Karpas-422 (cell line): Measurements from ENCODE around the gene MYBL2. TPM values are rescaled to one million over a fixed set of nuclear protein-coding genes. Genes with fewer than 3 reads are reported as not detected.
"Not testable (repeated sequence)": the region's sequence is repeated elsewhere in the genome, so short reads cannot be mapped to it uniquely, and the experiment has no call there.

Source experiments
- DNase-seq: peaks from one replicate; pipeline ENCODE4 v3.0.0-alpha.2; 2015
- H2AFZ ChIP-seq: fragments of 200-600 bp; sonication (generic); 2 replicates; pipeline ENCODE4 v1.6.1; 2014; ENCODE audit warnings: antibody characterized with exemption, low read length, mixed read lengths
- H3K27ac ChIP-seq: fragments of 200-600 bp; sonication (generic); 2 replicates; pipeline ENCODE4 v1.5.1; 2014; ENCODE audit warnings: mild to moderate bottlenecking, low read length, moderate library complexity
- H3K27me3 ChIP-seq: fragments of 200-600 bp; sonication (generic); 2 replicates; pipeline ENCODE4 v1.6.1; 2014; ENCODE audit warnings: low read length, mixed read lengths
- H3K36me3 ChIP-seq: fragments of 200-600 bp; sonication (generic); 2 replicates; pipeline ENCODE4 v1.6.1; 2014; ENCODE audit warnings: low read length, mixed read lengths; ENCODE audit not compliant: insufficient read depth
- H3K4me1 ChIP-seq: fragments of 200-600 bp; sonication (generic); 2 replicates; pipeline ENCODE4 v1.6.1; 2014; ENCODE audit warnings: mild to moderate bottlenecking, low read length, mixed read lengths
- H3K4me2 ChIP-seq: fragments of 200-600 bp; sonication (generic); 2 replicates; pipeline ENCODE4 v1.6.1; 2014; ENCODE audit warnings: low read length, low read depth, mild to moderate bottlenecking; ENCODE audit not compliant: poor library complexity, severe bottlenecking
- H3K4me3 ChIP-seq: fragments of 200-600 bp; sonication (generic); 2 replicates; pipeline ENCODE4 v1.5.1; 2014; ENCODE audit warnings: mild to moderate bottlenecking, antibody characterized with exemption, low read length, mixed read lengths
- H3K79me2 ChIP-seq: fragments of 200-600 bp; sonication (generic); 2 replicates; pipeline ENCODE4 v1.6.1; 2014; ENCODE audit warnings: mild to moderate bottlenecking, low read length, mixed read lengths
- H3K9ac ChIP-seq: fragments of 200-600 bp; sonication (generic); 2 replicates; pipeline ENCODE4 v1.6.0; 2014; ENCODE audit warnings: low read length
- H3K9me2 ChIP-seq: fragments of 200-600 bp; sonication (generic), shearing (Covaris generic); replicated peaks from 2 replicates; pipeline ENCODE4 v1.6.0; 2014; ENCODE audit warnings: mild to moderate bottlenecking, low read length, moderate library complexity; ENCODE audit not compliant: insufficient read depth
- H3K9me3 ChIP-seq: fragments of 300-700, 200-600 bp; sonication (generic); 2 replicates; pipeline ENCODE4 v1.6.1; 2014; ENCODE audit warnings: low read length, mixed read lengths
- H4K20me1 ChIP-seq: fragments of 200-600 bp; sonication (generic); 2 replicates; pipeline ENCODE4 v1.6.1; 2014; ENCODE audit warnings: mild to moderate bottlenecking, antibody characterized with exemption, low read length, low read depth; ENCODE audit not compliant: insufficient read depth
- total RNA-seq: library from RNA; depleted of rRNA; stranded (reverse); fragments of >200 nt; shearing (Covaris generic); gene quantifications from 2 replicates; pipeline ENCODE4 v1.2.3, GENCODE V29; 2014; ENCODE audit warnings: low replicate concordance

Gene MYBL2
- total RNA-seq, 1 experiment from 2014 or later, result 18.2 TPM

DNA sequence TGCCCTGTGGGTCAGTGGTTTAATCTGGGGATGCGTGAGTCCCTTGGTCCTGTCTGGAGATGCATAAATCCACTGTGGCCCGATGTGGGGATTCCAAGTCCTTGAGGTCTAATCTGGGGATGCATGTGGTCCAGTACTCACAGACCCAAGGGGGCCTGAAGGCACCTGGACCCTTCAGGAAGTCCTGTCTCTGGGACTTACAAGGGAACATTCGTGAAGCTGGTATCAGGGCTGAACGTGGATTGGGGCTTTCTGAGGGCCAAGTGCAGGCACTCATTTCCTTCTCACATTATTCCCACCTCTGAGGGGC is 85.1 kb downstream of the MYBL2 start:
- H3K4me2 ChIP-seq, result no peak overlapping the region
- peaks cover 29% of the 10 kb centered on the region for H3K4me1 ChIP-seq
- H3K27me3 ChIP-seq, result no peaks in the 10 kb centered on the region
- no peaks in the 10 kb centered on the region for H3K9me2 ChIP-seq
- H3K27ac ChIP-seq, result no peak overlapping the region
- H4K20me1 ChIP-seq, result no peaks in the 10 kb centered on the region
- DNase-seq, result no peak
- H3K36me3 ChIP-seq, result no peaks in the 10 kb centered on the region
- no peak overlapping the region for H3K4me3 ChIP-seq
- H2AFZ ChIP-seq, result no peak overlapping the region; the same call in 1 of the 2 replicates
- no peak overlapping the region for H3K9ac ChIP-seq
- no peaks in the 10 kb centered on the region for H3K9me3 ChIP-seq
- H3K79me2 ChIP-seq, result no peaks in the 10 kb centered on the region

DNA sequence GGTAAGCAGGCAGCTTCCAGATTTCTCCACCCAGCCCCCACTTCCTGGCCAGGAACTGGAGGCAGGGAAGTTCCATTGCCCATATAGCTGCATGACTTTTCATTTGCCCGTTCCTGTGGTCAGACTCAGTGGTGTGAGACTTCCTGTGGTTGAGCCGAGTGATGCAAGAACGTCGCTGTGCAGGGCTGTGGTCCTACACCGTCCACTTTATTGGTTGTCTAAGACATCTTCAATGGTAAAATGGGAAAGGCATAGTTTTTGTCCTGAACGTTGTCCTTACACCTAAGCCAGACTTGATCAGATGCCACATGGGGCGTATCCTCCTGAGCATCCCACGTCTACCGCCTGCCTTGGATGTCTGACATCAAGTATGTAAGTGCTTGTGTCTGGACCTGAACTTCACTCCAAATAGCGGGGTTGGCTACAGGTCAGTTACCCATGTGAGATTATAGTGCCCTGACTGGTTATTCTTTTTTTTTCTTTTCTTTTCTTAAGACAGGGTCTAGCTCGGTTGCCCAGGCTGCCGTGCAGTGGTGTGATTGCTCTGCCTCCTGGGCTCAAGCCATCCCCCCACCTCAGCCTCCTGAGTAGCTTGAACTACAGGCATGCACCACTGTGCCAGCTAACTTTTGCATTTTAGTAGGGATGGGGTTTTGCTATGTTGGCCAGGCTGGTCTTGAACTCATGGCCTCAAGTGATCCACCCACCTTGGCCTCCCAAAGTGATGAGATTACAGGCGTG is 85.8 kb downstream of the MYBL2 start:
- H3K9ac ChIP-seq, result peak overlapping the region; percentile 25; the same call in 1 of the 2 replicates
- no peak for DNase-seq
- H3K9me3 ChIP-seq, result no peaks in the 10 kb centered on the region
- H3K36me3 ChIP-seq, result no peaks in the 10 kb centered on the region
- H3K27ac ChIP-seq, result no peak overlapping the region
- H3K4me2 ChIP-seq, result no peak overlapping the region
- no peaks in the 10 kb centered on the region for H4K20me1 ChIP-seq
- peaks cover 29% of the 10 kb centered on the region for H3K4me1 ChIP-seq
- no peaks in the 10 kb centered on the region for H3K79me2 ChIP-seq
- no peaks in the 10 kb centered on the region for H3K9me2 ChIP-seq
- H2AFZ ChIP-seq, result no peak overlapping the region; the same call in 1 of the 2 replicates
- H3K4me3 ChIP-seq, result no peak overlapping the region
- H3K27me3 ChIP-seq, result no peaks in the 10 kb centered on the region

DNA sequence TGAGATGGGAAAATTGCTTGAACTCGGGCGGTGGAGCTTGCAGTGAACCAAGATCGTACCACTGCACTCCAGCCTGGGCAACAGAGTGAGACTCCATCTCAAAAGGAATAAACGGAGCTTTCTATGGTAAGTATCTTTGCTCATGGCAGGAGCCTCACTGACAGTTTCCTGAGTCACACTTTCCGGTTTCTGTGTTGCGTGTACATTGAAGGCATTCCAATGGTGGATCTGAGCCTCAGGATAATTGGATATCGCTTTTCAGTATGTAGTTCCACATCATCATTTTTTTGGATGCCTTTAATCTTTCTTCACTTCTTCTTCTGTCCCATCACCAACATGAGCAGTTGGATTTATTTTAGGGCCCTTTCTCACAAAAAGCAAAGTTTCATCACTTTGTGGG is 88.5 kb downstream of the MYBL2 start:
- no peaks in the 10 kb centered on the region for H4K20me1 ChIP-seq

DNA sequence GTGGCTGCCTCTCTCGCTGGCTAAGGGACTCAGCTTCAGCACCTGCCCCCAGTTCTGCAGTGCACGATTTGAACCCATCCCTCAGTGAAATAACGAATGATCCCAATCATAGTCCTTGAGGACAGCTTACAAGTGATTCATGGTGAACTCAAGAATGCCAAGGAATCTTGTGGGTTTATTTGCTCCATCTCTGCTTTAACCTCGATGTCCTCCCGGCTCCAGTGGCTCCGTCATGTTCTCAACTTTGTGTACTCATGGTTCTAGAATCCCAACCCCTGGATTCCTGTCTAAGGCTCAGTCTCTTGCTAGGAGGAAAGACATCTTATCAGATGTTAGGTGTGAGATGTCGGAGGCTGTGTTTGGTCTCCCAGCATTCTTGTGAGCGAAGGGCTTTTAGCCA is 88.9 kb downstream of the MYBL2 start:
- Histone ChIP-seq H4K20me1 (no peaks in the 10 kb centered on the region), H3K9me2 (no peaks in the 10 kb centered on the region), H3K4me1 (peaks cover 20% of the 10 kb centered on the region), H3K36me3 (no peaks in the 10 kb centered on the region), H3K27ac (no peak overlapping the region), H2AFZ (no peak overlapping the region), H3K9me3 (no peaks in the 10 kb centered on the region), H3K4me2 (no peak overlapping the region), H3K27me3 (no peaks in the 10 kb centered on the region), H3K4me3 (no peak overlapping the region), H3K79me2 (no peaks in the 10 kb centered on the region), H3K9ac (no peak overlapping the region)
- DNase-seq, result no peak

More for the DNA sequence above, 88.5 kb downstream of the MYBL2 start:
- no peak overlapping the region for H2AFZ ChIP-seq
- no peak overlapping the region for H3K9ac ChIP-seq
- H3K9me2 ChIP-seq, result no peaks in the 10 kb centered on the region
- no peaks in the 10 kb centered on the region for H3K79me2 ChIP-seq
- peaks cover 22% of the 10 kb centered on the region for H3K4me1 ChIP-seq
- H3K4me2 ChIP-seq, result no peak overlapping the region
- no peaks in the 10 kb centered on the region for H3K36me3 ChIP-seq
- no peaks in the 10 kb centered on the region for H3K9me3 ChIP-seq
- H3K27ac ChIP-seq, result no peak overlapping the region
- no peak for DNase-seq
- H3K4me3 ChIP-seq, result no peak overlapping the region
- H3K27me3 ChIP-seq, result no peaks in the 10 kb centered on the region

DNA sequence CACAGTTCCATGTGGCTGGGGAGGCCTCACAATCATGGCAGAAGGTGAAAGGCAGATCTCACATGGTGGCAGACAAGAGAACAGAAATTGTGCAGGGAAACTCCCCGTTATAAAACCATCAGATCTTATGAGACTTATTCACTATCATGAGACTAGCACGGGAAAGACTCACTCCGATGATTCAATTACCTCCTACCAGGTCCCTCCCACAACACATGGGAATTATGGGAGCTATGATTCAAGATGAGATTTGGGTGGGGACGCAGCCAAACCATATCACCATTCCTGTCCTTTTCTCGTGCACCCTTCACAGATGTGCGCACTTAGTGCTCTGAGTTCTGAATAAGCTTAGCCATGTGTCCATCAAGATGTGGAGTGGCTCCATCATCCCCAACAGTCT is 91.0 kb downstream of the MYBL2 start:
- H3K4me1 ChIP-seq, H3K9me3 ChIP-seq, DNase-seq: not testable (repeated sequence)

DNA sequence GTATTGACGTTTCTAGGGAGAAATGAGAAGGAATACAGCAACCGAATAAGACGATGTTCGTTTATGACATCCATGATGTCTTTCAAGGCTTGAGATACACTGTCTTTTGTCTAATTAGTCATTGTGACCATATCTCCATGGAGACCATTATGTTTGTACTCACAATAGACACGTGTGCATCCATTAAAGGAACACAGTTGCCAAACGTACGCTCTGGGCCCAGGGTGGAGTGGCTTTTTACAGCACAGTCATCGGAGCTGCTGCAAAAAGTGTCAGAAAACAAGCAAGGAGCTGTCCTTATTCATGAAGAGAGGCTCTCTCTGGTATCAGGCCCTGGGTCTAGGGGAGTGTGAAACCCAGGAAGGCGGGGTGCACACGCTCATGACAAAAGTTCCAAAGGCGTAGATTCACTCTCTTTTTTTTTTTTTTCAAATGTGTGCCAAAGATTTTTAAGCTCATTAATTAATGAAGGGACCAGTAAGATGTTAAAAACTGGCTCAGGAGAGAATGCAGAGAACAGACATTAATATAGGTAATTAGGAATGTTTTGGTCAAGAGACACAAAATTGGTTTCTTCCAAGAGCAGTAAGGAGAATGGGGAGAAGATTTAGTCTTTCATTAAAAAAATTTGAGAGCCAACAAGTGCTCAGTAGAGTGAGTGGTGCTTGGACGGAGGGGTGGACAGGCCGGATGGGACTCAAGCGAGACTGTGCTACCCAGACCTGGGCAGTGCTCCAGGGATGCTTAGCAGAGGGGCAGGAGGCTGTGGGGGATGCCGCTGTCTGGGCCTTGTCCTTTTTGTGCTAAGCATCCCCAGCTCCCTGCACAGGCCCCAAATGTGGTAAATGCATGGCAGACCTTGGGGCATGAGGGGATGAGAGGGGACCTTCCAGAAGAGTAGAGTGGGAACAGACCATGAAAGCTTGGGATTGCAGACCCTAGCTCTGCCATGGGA is 94.7 kb downstream of the MYBL2 start:
- DNase-seq, result no peak
- no peak overlapping the region for H3K9ac ChIP-seq
- H3K27ac ChIP-seq, result no peak overlapping the region
- H3K27me3 ChIP-seq, result no peaks in the 10 kb centered on the region
- no peaks in the 10 kb centered on the region for H3K79me2 ChIP-seq
- no peaks in the 10 kb centered on the region for H3K9me3 ChIP-seq
- H3K9me2 ChIP-seq, result no peaks in the 10 kb centered on the region
- H3K36me3 ChIP-seq, result no peaks in the 10 kb centered on the region
- H2AFZ ChIP-seq, result no peak overlapping the region
- no peaks in the 10 kb centered on the region for H3K4me1 ChIP-seq
- no peaks in the 10 kb centered on the region for H4K20me1 ChIP-seq
- H3K4me3 ChIP-seq, result no peak overlapping the region
- H3K4me2 ChIP-seq, result no peak overlapping the region

More for the DNA sequence above, 91.0 kb downstream of the MYBL2 start:
- H2AFZ ChIP-seq, H3K27me3 ChIP-seq, H3K9me2 ChIP-seq, H3K9ac ChIP-seq, H3K79me2 ChIP-seq, H3K4me3 ChIP-seq, H3K27ac ChIP-seq, H3K4me2 ChIP-seq, H4K20me1 ChIP-seq, H3K36me3 ChIP-seq: not testable (repeated sequence)

DNA sequence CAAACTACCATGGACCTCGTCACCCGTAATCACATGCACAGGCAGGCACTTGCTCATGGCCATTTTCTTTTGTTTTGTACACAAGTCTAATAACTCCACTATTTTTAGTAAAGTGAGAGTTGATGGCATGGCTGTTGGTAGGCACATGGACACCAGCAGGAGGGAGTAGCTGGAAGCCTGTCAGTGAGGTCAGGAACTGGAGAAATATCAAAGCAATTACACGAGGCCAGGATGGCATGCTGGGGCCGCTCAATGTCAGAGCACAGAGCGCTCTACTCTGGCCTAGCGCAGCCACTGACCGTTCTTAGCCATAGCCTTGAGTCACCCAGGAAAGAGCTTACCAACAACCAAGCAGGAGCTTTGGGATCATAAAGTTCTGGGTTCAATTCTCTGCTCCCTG is 96.0 kb downstream of the MYBL2 start:
- H3K4me1 ChIP-seq, result peaks cover 1% of the 10 kb centered on the region; the same call in 1 of the 2 replicates
- H3K36me3 ChIP-seq, result no peaks in the 10 kb centered on the region
- no peak overlapping the region for H2AFZ ChIP-seq
- H3K4me2 ChIP-seq, result no peak overlapping the region
- H3K27ac ChIP-seq, result no peak overlapping the region
- H3K79me2 ChIP-seq, result no peaks in the 10 kb centered on the region
- H3K9me3 ChIP-seq, result no peaks in the 10 kb centered on the region
- no peaks in the 10 kb centered on the region for H3K27me3 ChIP-seq
- H3K4me3 ChIP-seq, result no peak overlapping the region
- no peak for DNase-seq
- no peaks in the 10 kb centered on the region for H3K9me2 ChIP-seq
- H4K20me1 ChIP-seq, result no peaks in the 10 kb centered on the region
- H3K9ac ChIP-seq, result no peak overlapping the region

DNA sequence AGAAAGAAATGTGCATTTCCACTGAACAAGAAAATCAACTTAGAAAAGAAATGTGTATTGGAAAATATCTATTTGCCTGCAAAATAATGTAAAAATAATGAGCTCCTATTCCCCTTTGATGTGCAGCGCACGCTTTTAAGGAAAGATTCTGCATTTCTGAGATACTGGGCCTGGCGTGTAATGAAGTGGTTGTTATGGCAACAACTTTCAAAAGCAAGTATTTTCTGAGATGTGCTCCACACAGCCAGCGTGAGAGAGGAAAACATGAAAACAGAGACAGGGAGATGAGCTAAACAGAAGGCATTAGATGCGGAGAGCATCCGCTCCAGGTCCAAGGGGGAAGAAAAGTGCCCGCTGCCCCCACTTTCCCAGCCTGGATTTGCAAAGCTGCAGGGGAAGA is 99.0 kb downstream of the MYBL2 start:
- Histone ChIP-seq H3K27ac (no peak overlapping the region), H3K9me2 (no peaks in the 10 kb centered on the region), H3K9me3 (no peaks in the 10 kb centered on the region), H3K27me3 (no peaks in the 10 kb centered on the region), H3K4me1 (peaks cover 5% of the 10 kb centered on the region; the same call in 1 of the 2 replicates), H3K4me2 (no peak overlapping the region), H4K20me1 (no peaks in the 10 kb centered on the region), H3K36me3 (no peaks in the 10 kb centered on the region), H3K4me3 (no peak overlapping the region), H2AFZ (no peak overlapping the region), H3K79me2 (no peaks in the 10 kb centered on the region), H3K9ac (no peak overlapping the region)
- no peak for DNase-seq
